Spinal cord (tissue), 10 donors: Measurements from ENCODE around the gene NT5C3A. TPM values are rescaled to one million over a fixed set of nuclear protein-coding genes. Genes with fewer than 3 reads are reported as not detected.
A peak's percentile ranks its signal among the peaks of the same experiment; 100 is the strongest.

Experiments
- DNase-seq, 6 donors: peaks; one replicate each; pipeline versions ENCODE4 v3.0.0 to v3.0.0-alpha.2; 2013 to 2015; ENCODE audit warnings: low spot score in 6 of 6, low read depth in 4 of 6
- H3K27ac ChIP-seq: one replicate; pipeline ENCODE4 v1.5.1; 2013; ENCODE audit warnings: low read depth, low read length, control low read depth
- H3K27me3 ChIP-seq: one replicate; pipeline ENCODE4 v1.6.1; 2013; ENCODE audit warnings: low read length; ENCODE audit not compliant: control insufficient read depth, insufficient read depth
- H3K36me3 ChIP-seq: one replicate; pipeline ENCODE4 v1.6.1; 2013; ENCODE audit warnings: low read length; ENCODE audit not compliant: control insufficient read depth, insufficient read depth
- H3K4me1 ChIP-seq: one replicate; pipeline ENCODE4 v1.6.1; 2013; ENCODE audit warnings: low read length; ENCODE audit not compliant: control insufficient read depth, insufficient read depth
- H3K4me3 ChIP-seq: one replicate; pipeline ENCODE4 v1.5.1; 2013; ENCODE audit warnings: low read depth, low read length, control low read depth
- H3K9me3 ChIP-seq: one replicate; pipeline ENCODE4 v1.6.1; 2013; ENCODE audit warnings: low read length; ENCODE audit not compliant: control insufficient read depth, insufficient read depth
- WGBS: methylation state at CpG from one replicate; pipeline ENCODE4 v1.1.5; 2013; ENCODE audit warnings: missing lambda C conversion rate; ENCODE audit not compliant: insufficient coverage; 5-methylcytosine and 5-hydroxymethylcytosine counted together
- long read RNA-seq, 4 donors: transcript quantifications; one replicate each; lab custom pipeline, GENCODE V29; 2026
- polyA plus RNA-seq, 2 donors: library from polyadenylated mRNA; unstranded; fragments of 120-200 nt; gene quantifications; one replicate each; pipeline ENCODE4 v1.2.1, GENCODE V29; 2013; ENCODE audit not compliant: insufficient read length in 2 of 2
- total RNA-seq, 2 donors: library from RNA; depleted of rRNA in 1 of 2; stranded (reverse); fragments of 120-200 nt in 1 of 2; fragments of >200 nt in 1 of 2; gene quantifications; one replicate each; pipeline versions ENCODE4 v1.2.3 to v1.2.4, GENCODE V29; 2013 to 2014
- donor health status: healthy.

The NT5C3A gene
- total RNA-seq (10 to 100 TPM; 28.3 to 52.6 TPM), polyA plus RNA-seq (10 to 100 TPM; 46.3 to 47.1 TPM)
- long read RNA-seq, donor 1, transcript NT5C3A-201 (9 exons, 1,704 nt) = major isoform, 11 of 21 reads
- long read RNA-seq, donor 1, transcript NT5C3A-204 (10 exons, 1,759 nt) = minor isoform, 7 of 21 reads
- long read RNA-seq, donor 1, partial matches to known transcripts = 0 of 21 reads
- long read RNA-seq, donor 1, other reads (novel, unspliced or antisense) = 0 of 21 reads
- long read RNA-seq, donor 2, transcript NT5C3A-201 (9 exons, 1,704 nt) = major isoform, 6 of 10 reads
- long read RNA-seq, donor 2, partial matches to known transcripts = 0 of 10 reads
- long read RNA-seq, donor 2, other reads (novel, unspliced or antisense) = 0 of 10 reads
- long read RNA-seq, donor 3, transcript NT5C3A-204 (10 exons, 1,759 nt) = major isoform, 8 of 14 reads
- long read RNA-seq, donor 3, transcript NT5C3A-201 (9 exons, 1,704 nt) = minor isoform, 6 of 14 reads
- long read RNA-seq, donor 3, partial matches to known transcripts = 0 of 14 reads
- long read RNA-seq, donor 3, other reads (novel, unspliced or antisense) = 0 of 14 reads
- long read RNA-seq, donor 4, transcript NT5C3A-211 (2 exons, 369 nt) = minor isoform, 10 of 35 reads
- long read RNA-seq, donor 4, transcript NT5C3A-201 (9 exons, 1,704 nt) = minor isoform, 10 of 35 reads
- long read RNA-seq, donor 4, transcript NT5C3A-204 (10 exons, 1,759 nt) = major isoform, 14 of 35 reads
- long read RNA-seq, donor 4, partial matches to known transcripts = 0 of 35 reads
- long read RNA-seq, donor 4, other reads (novel, unspliced or antisense) = 0 of 35 reads

- DNase-seq = peak in 5 of 6 donors; percentile 24 to 76 (median 53)
- Histone ChIP-seq H3K27ac (peak within 1 kb of the TSS; percentile 99), H3K9me3 (peaks cover 4% of the 10 kb centered on the region), H3K27me3 (no peaks in the 10 kb centered on the region), H3K4me1 (peaks cover 4% of the 10 kb centered on the region), H3K4me3 (peak within 1 kb of the TSS; percentile 83), H3K36me3 (no peaks in the 10 kb centered on the region)
- under 1% methylated on average over 64 of the region's 66 CpGs for WGBS
Measured at GRCh38 chr7:33062023-33062781, at the start of gene NT5C3A. TSS of gene NT5C3A (minus strand) at chr7:33062776. CDS start at chr7:33062705, 71 bp downstream.

GRCh38 chr7:33111614-33112013, 49.0 kb upstream of the NT5C3A start:
- no peak overlapping the region for H3K27ac ChIP-seq
- WGBS = 67% methylated on average over 3 of the region's 3 CpGs
- peaks cover 15% of the 10 kb centered on the region for H3K4me1 ChIP-seq
- H3K36me3 ChIP-seq = no peaks in the 10 kb centered on the region
- no peak for DNase-seq
- H3K9me3 ChIP-seq = no peaks in the 10 kb centered on the region
- no peak overlapping the region for H3K4me3 ChIP-seq
- H3K27me3 ChIP-seq = no peaks in the 10 kb centered on the region

- no peaks in the 10 kb centered on the region for H3K9me3 ChIP-seq
- H3K36me3 ChIP-seq = no peaks in the 10 kb centered on the region
- peak overlapping the region; percentile 25 for H3K27ac ChIP-seq
- DNase-seq = peak in 2 of 6 donors; percentile 40 to 48
- 3% methylated on average over 4 of the region's 11 CpGs for WGBS
- H3K27me3 ChIP-seq = no peaks in the 10 kb centered on the region
- H3K4me1 ChIP-seq = peaks cover 15% of the 10 kb centered on the region
- peak overlapping the region; percentile 56 for H3K4me3 ChIP-seq
Measured at GRCh38 chr7:33109758-33110238, 47.2 kb upstream of the NT5C3A start.

GRCh38 chr7:33109005-33109757, 46.6 kb upstream of the NT5C3A start, which contains the start of gene RP9:
TSS of gene RP9 (minus strand) at chr7:33109404. CDS start at chr7:33109372, 32 bp downstream.
- peak within 1 kb of the TSS; percentile 75 for H3K27ac ChIP-seq

GRCh38 chr7:33108554-33109004, 46.0 kb upstream of the NT5C3A start:
- no peaks in the 10 kb centered on the region for H3K9me3 ChIP-seq
- no peaks in the 10 kb centered on the region for H3K27me3 ChIP-seq
- H3K4me1 ChIP-seq = peaks cover 15% of the 10 kb centered on the region
- no peak for DNase-seq
- H3K36me3 ChIP-seq = no peaks in the 10 kb centered on the region
- H3K4me3 ChIP-seq = peak overlapping the region; percentile 71
- peak overlapping the region; percentile 75 for H3K27ac ChIP-seq
- 0% methylated on average over 8 of the region's 10 CpGs for WGBS

More at GRCh38 chr7:33109005-33109757, 46.6 kb upstream of the NT5C3A start, which contains the start of gene RP9:
- H3K4me3 ChIP-seq = peak within 1 kb of the TSS; percentile 71
- DNase-seq = peak in 5 of 6 donors; percentile 33 to 92 (median 67)
- H3K4me1 ChIP-seq = peaks cover 15% of the 10 kb centered on the region
- under 1% methylated on average over 95 of the region's 100 CpGs for WGBS
- H3K9me3 ChIP-seq = no peaks in the 10 kb centered on the region
- no peaks in the 10 kb centered on the region for H3K27me3 ChIP-seq
- no peaks in the 10 kb centered on the region for H3K36me3 ChIP-seq

- Histone ChIP-seq H3K27me3 (no peaks in the 10 kb centered on the region), H3K9me3 (no peaks in the 10 kb centered on the region), H3K4me1 (peaks cover 15% of the 10 kb centered on the region), H3K27ac (no peak overlapping the region), H3K36me3 (peaks cover 6% of the 10 kb centered on the region), H3K4me3 (peak overlapping the region; percentile 71)
- peak in 3 of 6 donors; percentile 19 to 80 (median 65) for DNase-seq
- WGBS = 22% methylated on average over 2 of the region's 7 CpGs
Measured at GRCh38 chr7:33107136-33108066, 44.8 kb upstream of the NT5C3A start.

GRCh38 chr7:33101906-33102305, 39.3 kb upstream of the NT5C3A start:
- H3K36me3 ChIP-seq = peaks cover 32% of the 10 kb centered on the region
- no peak for DNase-seq
- H3K27ac ChIP-seq = no peak overlapping the region
- H3K9me3 ChIP-seq = no peaks in the 10 kb centered on the region
- H3K4me3 ChIP-seq = no peak overlapping the region
- no peaks in the 10 kb centered on the region for H3K27me3 ChIP-seq
- no CpG with 5 or more reads among the region's 3 CpGs for WGBS
- no peaks in the 10 kb centered on the region for H3K4me1 ChIP-seq

GRCh38 chr7:33100770-33101169, 38.2 kb upstream of the NT5C3A start:
- Histone ChIP-seq H3K27ac (no peak overlapping the region), H3K9me3 (no peaks in the 10 kb centered on the region), H3K36me3 (peaks cover 40% of the 10 kb centered on the region), H3K4me3 (no peak overlapping the region), H3K27me3 (no peaks in the 10 kb centered on the region), H3K4me1 (no peaks in the 10 kb centered on the region)
- DNase-seq = no peak
- WGBS = 100% methylated on average over 1 of the region's 3 CpGs
